Measurements from ENCODE around the gene GJD3. TPM values are rescaled to one million over a fixed set of nuclear protein-coding genes. Genes with fewer than 3 reads are reported as not detected.

Gene GJD3
- total and polyA plus RNA-seq, 2 experiments from 2014 or later, result 1.4 TPM; not detected in 1

GRCh38 chr17:40361925-40362695 lies 2.4 kb downstream of the GJD3 start:
- Histone ChIP-seq H2AFZ (no peak overlapping the region), H3K4me1 (ENCODE audit: insufficient read depth) (peaks cover 22% of the 10 kb centered on the region), H4K20me1 (replicated peaks; ENCODE audit: insufficient read depth) (no peaks in the 10 kb centered on the region), H3K36me3 (ENCODE audit: insufficient read depth) (no peaks in the 10 kb centered on the region), H3K4me2 (peak overlapping the region; percentile 88), H3K79me2 (replicated peaks; ENCODE audit: insufficient read depth) (no peaks in the 10 kb centered on the region), H3F3A (replicated peaks; ENCODE audit: low read depth) (peaks cover 12% of the 10 kb centered on the region; the same call in 1 of the 2 replicates), H3K27ac (ENCODE audit: low read depth) (no peak overlapping the region), H3K9me2 (ENCODE audit: insufficient read depth) (no peaks in the 10 kb centered on the region), H3K4me3 (peak overlapping the region; percentile 59; the same call in 1 of the 2 replicates), H3K27me3 (ENCODE audit: insufficient read depth) (peaks cover 43% of the 10 kb centered on the region)
- H3K36me3 Mint-ChIP-seq (ENCODE audit: low read depth), result no peaks in the 10 kb centered on the region
- peak overlapping the region; percentile 68 for H3K4me3 Mint-ChIP-seq
- H3K27me3 Mint-ChIP-seq (ENCODE audit: insufficient read depth, low read depth, poor library complexity), result peaks cover 52% of the 10 kb centered on the region
- TF ChIP-seq, protein P1, sequence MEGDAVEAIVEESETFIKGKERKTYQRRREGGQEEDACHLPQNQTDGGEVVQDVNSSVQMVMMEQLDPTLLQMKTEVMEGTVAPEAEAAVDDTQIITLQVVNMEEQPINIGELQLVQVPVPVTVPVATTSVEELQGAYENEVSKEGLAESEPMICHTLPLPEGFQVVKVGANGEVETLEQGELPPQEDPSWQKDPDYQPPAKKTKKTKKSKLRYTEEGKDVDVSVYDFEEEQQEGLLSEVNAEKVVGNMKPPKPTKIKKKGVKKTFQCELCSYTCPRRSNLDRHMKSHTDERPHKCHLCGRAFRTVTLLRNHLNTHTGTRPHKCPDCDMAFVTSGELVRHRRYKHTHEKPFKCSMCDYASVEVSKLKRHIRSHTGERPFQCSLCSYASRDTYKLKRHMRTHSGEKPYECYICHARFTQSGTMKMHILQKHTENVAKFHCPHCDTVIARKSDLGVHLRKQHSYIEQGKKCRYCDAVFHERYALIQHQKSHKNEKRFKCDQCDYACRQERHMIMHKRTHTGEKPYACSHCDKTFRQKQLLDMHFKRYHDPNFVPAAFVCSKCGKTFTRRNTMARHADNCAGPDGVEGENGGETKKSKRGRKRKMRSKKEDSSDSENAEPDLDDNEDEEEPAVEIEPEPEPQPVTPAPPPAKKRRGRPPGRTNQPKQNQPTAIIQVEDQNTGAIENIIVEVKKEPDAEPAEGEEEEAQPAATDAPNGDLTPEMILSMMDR (conservative IDR thresholded peaks at IDR 0.05; ENCODE audit: low read depth in 2 of 2), result no peak
- no peak for TF ChIP-seq CREB1 (CRISPR knock-in tag; IDR thresholded peaks at IDR 0.05; ENCODE audit: low read depth)
- TF ChIP-seq EZH2phosphoT487 (IDR thresholded peaks at IDR 0.05; ENCODE audit: unreplicated experiment), result no peak
- TF ChIP-seq POLR2AphosphoS5 (IDR thresholded peaks at IDR 0.05; ENCODE audit: low read depth), result no peak
- TF ChIP-seq ZNF462 (CRISPR knock-in tag; IDR thresholded peaks at IDR 0.05), result no peak
- TF ChIP-seq ZNF331 (CRISPR knock-in tag; IDR thresholded peaks at IDR 0.05; ENCODE audit: low read depth), result no peak
- TF ChIP-seq EZH2 (IDR thresholded peaks at IDR 0.05; ENCODE audit: low read depth, unreplicated experiment), result no peak
- no peak for TF ChIP-seq JUNB (IDR thresholded peaks at IDR 0.05; ENCODE audit: unreplicated experiment)
- TF ChIP-seq NANOG (IDR thresholded peaks at IDR 0.05; ENCODE audit: borderline replicate concordance), result no peak
- TF ChIP-seq ZNF114 (CRISPR knock-in tag; IDR thresholded peaks at IDR 0.05), result no peak
- TF ChIP-seq STAT1 (IDR thresholded peaks at IDR 0.05; ENCODE audit: unreplicated experiment), result no peak
- TF ChIP-seq, protein P2, sequence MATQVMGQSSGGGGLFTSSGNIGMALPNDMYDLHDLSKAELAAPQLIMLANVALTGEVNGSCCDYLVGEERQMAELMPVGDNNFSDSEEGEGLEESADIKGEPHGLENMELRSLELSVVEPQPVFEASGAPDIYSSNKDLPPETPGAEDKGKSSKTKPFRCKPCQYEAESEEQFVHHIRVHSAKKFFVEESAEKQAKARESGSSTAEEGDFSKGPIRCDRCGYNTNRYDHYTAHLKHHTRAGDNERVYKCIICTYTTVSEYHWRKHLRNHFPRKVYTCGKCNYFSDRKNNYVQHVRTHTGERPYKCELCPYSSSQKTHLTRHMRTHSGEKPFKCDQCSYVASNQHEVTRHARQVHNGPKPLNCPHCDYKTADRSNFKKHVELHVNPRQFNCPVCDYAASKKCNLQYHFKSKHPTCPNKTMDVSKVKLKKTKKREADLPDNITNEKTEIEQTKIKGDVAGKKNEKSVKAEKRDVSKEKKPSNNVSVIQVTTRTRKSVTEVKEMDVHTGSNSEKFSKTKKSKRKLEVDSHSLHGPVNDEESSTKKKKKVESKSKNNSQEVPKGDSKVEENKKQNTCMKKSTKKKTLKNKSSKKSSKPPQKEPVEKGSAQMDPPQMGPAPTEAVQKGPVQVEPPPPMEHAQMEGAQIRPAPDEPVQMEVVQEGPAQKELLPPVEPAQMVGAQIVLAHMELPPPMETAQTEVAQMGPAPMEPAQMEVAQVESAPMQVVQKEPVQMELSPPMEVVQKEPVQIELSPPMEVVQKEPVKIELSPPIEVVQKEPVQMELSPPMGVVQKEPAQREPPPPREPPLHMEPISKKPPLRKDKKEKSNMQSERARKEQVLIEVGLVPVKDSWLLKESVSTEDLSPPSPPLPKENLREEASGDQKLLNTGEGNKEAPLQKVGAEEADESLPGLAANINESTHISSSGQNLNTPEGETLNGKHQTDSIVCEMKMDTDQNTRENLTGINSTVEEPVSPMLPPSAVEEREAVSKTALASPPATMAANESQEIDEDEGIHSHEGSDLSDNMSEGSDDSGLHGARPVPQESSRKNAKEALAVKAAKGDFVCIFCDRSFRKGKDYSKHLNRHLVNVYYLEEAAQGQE (IDR thresholded peaks at IDR 0.05; ENCODE audit: unreplicated experiment), result no peak
- TF ChIP-seq, protein P3, sequence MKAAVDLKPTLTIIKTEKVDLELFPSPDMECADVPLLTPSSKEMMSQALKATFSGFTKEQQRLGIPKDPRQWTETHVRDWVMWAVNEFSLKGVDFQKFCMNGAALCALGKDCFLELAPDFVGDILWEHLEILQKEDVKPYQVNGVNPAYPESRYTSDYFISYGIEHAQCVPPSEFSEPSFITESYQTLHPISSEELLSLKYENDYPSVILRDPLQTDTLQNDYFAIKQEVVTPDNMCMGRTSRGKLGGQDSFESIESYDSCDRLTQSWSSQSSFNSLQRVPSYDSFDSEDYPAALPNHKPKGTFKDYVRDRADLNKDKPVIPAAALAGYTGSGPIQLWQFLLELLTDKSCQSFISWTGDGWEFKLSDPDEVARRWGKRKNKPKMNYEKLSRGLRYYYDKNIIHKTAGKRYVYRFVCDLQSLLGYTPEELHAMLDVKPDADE (IDR thresholded peaks at IDR 0.05), result no peak
- no peak overlapping the region for H3K27ac Mint-ChIP-seq
- H3K9me3 Mint-ChIP-seq, result no peaks in the 10 kb centered on the region; the same call in 2 of the 3 replicates
- DNase-seq (ENCODE audit: low spot score) (no peak), ATAC-seq (peak; percentile 5; the same call in 2 of the 3 replicates)
- peaks cover 38% of the 10 kb centered on the region for H3K4me1 Mint-ChIP-seq

All from GM23338 (cell line).